Measurements from ENCODE around the gene LUC7L. TPM values are rescaled to one million over a fixed set of nuclear protein-coding genes. Genes with fewer than 3 reads are reported as not detected.
"Not testable (repeated sequence)": the region's sequence is repeated elsewhere in the genome, so short reads cannot be mapped to it uniquely, and the experiment has no call there.

The LUC7L gene
- total RNA-seq, 1 donor from 2014 or later = 64.6 TPM

DNA sequence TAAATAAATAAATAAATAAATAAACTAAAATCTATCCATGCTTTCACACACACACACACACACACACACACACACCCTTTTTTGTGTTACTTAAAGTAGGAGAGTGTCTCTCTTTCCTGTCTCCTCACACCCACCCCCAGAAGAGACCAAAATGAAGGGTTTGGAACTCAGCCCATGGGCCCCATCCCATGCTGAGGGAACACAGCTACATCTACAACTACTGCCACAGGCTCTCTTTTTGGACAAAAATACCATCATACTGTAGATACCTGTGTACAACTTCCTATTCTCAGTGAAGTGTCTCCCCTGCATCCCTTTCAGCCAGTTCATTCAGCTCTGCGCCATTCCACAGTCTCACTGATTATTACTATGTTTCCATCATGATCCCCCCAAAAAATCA, 58.5 kb downstream of the LUC7L start:
- H3K4me1 Mint-ChIP-seq (ENCODE audit: low read depth) = peaks cover 9% of the 10 kb centered on the region
- no peak overlapping the region for H3K27ac Mint-ChIP-seq (ENCODE audit: unreplicated experiment)
- no peak overlapping the region for H3K4me3 Mint-ChIP-seq (ENCODE audit: unreplicated experiment)
- H3K36me3 Mint-ChIP-seq (ENCODE audit: low read depth) = no peaks in the 10 kb centered on the region
- no peaks in the 10 kb centered on the region for H3K9me3 Mint-ChIP-seq (ENCODE audit: low read depth)
- DNase-seq (ENCODE audit: low spot score) = no peak
- TF ChIP-seq, protein P1, sequence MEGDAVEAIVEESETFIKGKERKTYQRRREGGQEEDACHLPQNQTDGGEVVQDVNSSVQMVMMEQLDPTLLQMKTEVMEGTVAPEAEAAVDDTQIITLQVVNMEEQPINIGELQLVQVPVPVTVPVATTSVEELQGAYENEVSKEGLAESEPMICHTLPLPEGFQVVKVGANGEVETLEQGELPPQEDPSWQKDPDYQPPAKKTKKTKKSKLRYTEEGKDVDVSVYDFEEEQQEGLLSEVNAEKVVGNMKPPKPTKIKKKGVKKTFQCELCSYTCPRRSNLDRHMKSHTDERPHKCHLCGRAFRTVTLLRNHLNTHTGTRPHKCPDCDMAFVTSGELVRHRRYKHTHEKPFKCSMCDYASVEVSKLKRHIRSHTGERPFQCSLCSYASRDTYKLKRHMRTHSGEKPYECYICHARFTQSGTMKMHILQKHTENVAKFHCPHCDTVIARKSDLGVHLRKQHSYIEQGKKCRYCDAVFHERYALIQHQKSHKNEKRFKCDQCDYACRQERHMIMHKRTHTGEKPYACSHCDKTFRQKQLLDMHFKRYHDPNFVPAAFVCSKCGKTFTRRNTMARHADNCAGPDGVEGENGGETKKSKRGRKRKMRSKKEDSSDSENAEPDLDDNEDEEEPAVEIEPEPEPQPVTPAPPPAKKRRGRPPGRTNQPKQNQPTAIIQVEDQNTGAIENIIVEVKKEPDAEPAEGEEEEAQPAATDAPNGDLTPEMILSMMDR (IDR thresholded peaks at IDR 0.05) = no peak
- peaks cover 46% of the 10 kb centered on the region for H3K27me3 Mint-ChIP-seq (ENCODE audit: low read depth)

DNA sequence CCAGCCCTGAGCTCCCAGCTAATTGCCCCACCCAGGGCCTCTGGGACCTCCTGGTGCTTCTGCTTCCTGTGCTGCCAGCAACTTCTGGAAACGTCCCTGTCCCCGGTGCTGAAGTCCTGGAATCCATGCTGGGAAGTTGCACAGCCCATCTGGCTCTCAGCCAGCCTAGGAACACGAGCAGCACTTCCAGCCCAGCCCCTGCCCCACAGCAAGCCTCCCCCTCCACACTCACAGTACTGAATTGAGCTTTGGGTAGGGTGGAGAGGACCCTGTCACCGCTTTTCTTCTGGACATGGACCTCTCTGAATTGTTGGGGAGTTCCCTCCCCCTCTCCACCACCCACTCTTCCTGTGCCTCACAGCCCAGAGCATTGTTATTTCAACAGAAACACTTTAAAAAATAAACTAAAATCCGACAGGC, 59.2 kb downstream of the LUC7L start:
- DNase-seq (ENCODE audit: low spot score); H3K36me3 Mint-ChIP-seq (ENCODE audit: low read depth); H3K4me3 Mint-ChIP-seq (ENCODE audit: unreplicated experiment); H3K27ac Mint-ChIP-seq (ENCODE audit: unreplicated experiment); H3K9me3 Mint-ChIP-seq (ENCODE audit: low read depth): not testable (repeated sequence)
- peaks cover 12% of the 10 kb centered on the region for H3K4me1 Mint-ChIP-seq (ENCODE audit: low read depth)
- H3K27me3 Mint-ChIP-seq (ENCODE audit: low read depth) = peaks cover 44% of the 10 kb centered on the region

DNA sequence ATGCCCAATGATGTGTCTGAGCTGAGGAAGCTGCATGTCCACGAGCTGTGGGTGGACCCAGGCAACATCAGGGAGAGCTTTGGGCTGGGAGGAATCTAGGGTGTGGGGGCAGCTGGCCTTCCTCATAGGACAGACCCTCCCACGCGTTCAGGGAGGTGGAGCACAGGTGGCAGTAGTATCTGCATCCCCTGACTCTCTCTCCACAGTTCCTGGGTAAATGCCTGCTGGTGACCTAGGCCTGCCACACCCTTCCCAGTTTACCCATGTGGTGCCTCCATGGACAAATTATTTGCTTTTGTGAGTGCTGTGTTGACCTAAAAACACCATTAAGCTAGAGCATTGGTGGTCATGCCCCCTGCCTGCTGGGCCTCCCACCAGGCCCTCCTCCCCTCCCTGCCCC, 60.2 kb downstream of the LUC7L start:
- TF ChIP-seq, protein P1 (IDR thresholded peaks at IDR 0.05) = no peak
- H3K36me3 Mint-ChIP-seq (ENCODE audit: low read depth) = no peaks in the 10 kb centered on the region
- peaks cover 38% of the 10 kb centered on the region for H3K27me3 Mint-ChIP-seq (ENCODE audit: low read depth)
- no peak overlapping the region for H3K4me3 Mint-ChIP-seq (ENCODE audit: unreplicated experiment)
- no peaks in the 10 kb centered on the region for H3K9me3 Mint-ChIP-seq (ENCODE audit: low read depth)
- no peak overlapping the region for H3K27ac Mint-ChIP-seq (ENCODE audit: unreplicated experiment)
- H3K4me1 Mint-ChIP-seq (ENCODE audit: low read depth) = peaks cover 12% of the 10 kb centered on the region
- no peak for DNase-seq (ENCODE audit: low spot score)

DNA sequence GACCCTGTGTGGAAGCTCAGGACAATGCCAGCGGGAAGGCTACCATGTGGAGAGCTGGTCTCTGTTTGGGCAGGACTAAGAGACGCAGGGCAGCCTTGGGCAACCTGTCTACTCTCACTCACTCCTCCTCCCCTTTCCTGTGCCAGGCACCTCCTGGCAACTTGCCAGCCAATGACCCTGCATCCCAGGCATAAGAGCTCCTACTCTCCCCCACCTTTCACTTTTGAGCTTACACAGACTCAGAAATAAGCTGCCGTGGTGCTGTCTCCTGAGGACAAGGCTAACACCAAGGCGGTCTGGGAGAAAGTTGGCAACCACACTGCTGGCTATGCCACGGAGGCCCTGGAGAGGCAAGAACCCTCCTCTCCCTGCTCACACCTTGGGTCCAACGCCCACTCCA, 60.8 kb downstream of the LUC7L start:
- TF ChIP-seq, protein P1 (IDR thresholded peaks at IDR 0.05) = no peak
- Mint-ChIP-seq H3K4me3 (ENCODE audit: unreplicated experiment) (no peak overlapping the region), H3K27ac (ENCODE audit: unreplicated experiment) (no peak overlapping the region), H3K9me3 (ENCODE audit: low read depth) (no peaks in the 10 kb centered on the region), H3K4me1 (ENCODE audit: low read depth) (peaks cover 12% of the 10 kb centered on the region), H3K36me3 (ENCODE audit: low read depth) (no peaks in the 10 kb centered on the region), H3K27me3 (ENCODE audit: low read depth) (peaks cover 36% of the 10 kb centered on the region)
- no peak for DNase-seq (ENCODE audit: low spot score)

DNA sequence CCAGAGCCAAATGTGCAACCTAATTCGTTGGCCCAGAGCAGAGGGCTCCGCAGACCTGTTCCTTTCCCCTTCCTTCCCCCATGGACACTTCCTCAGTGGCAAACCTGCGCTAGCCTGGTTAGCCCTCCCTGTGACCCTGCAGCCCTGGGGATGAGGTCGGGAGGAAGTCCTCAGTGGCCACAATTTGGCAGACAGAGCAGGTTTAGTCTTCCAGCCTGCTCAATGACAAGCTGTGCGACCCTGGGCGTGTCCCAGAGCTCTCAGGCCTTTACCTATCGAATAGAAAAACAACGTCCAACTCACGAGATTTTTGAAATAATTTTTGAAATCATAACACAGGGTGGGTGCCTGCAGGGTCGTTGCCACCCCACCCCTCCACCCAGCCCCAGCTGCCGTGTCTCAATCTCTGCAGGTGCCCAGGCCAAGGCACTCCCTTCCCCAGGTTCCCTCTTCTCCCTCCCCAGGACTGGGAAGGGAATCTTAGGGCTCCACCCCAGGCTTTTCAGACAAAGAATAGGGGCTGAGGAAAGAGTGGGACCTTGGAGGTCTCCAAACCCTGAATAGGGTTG, 62.0 kb downstream of the LUC7L start:
- TF ChIP-seq, protein P1 (IDR thresholded peaks at IDR 0.05) = no peak
- H3K27ac Mint-ChIP-seq (ENCODE audit: unreplicated experiment) = no peak overlapping the region
- peaks cover 34% of the 10 kb centered on the region for H3K27me3 Mint-ChIP-seq (ENCODE audit: low read depth)
- DNase-seq (ENCODE audit: low spot score) = no peak
- H3K4me1 Mint-ChIP-seq (ENCODE audit: low read depth) = peaks cover 12% of the 10 kb centered on the region
- H3K4me3 Mint-ChIP-seq (ENCODE audit: unreplicated experiment) = no peak overlapping the region
- H3K9me3 Mint-ChIP-seq (ENCODE audit: low read depth) = no peaks in the 10 kb centered on the region
- H3K36me3 Mint-ChIP-seq (ENCODE audit: low read depth) = no peaks in the 10 kb centered on the region

Measured in chondrocyte (in vitro differentiated cells).